Smooth muscle cell (in vitro differentiated cells): ENCODE data around the gene RAET1E. TPM values are rescaled to one million over a fixed set of nuclear protein-coding genes. Genes with fewer than 3 reads are reported as not detected.

ENCODE experiments used
- DNase-seq: peaks from one replicate; lab custom pipeline; 2025; ENCODE audit not compliant: unreplicated experiment; lab: John Stamatoyannopoulos, UW
- H2AFZ ChIP-seq: fragments of 200-600 bp; sonication (generic); 2 replicates; pipeline ENCODE4 v1.6.0; 2016; ENCODE audit warnings: antibody characterized with exemption, low read depth, mild to moderate bottlenecking
- H3F3A ChIP-seq: fragments of 200-600 bp; sonication (generic); 2 replicates; pipeline ENCODE4 v1.6.0; 2017; ENCODE audit warnings: antibody characterized with exemption, low read depth
- H3K27ac ChIP-seq: fragments of 200-600 bp; sonication (generic); 2 replicates; pipeline ENCODE4 v1.5.1; 2016; ENCODE audit warnings: low read depth, mild to moderate bottlenecking
- H3K27me3 ChIP-seq: fragments of 200-600 bp; sonication (generic); 2 replicates; pipeline ENCODE4 v1.6.1; 2016; ENCODE audit warnings: low read depth, mild to moderate bottlenecking
- H3K36me3 ChIP-seq: fragments of 200-600 bp; sonication (generic); 2 replicates; pipeline ENCODE4 v1.5.1; 2016; ENCODE audit warnings: low read depth
- H3K4me1 ChIP-seq: fragments of 200-600 bp; sonication (generic); 2 replicates; pipeline ENCODE4 v1.5.1; 2016; ENCODE audit warnings: low read depth
- H3K4me2 ChIP-seq: fragments of 200-600 bp; sonication (generic); 2 replicates; pipeline ENCODE4 v1.6.0; 2016; ENCODE audit warnings: mild to moderate bottlenecking
- H3K4me3 ChIP-seq: fragments of 200-600 bp; sonication (generic); 2 replicates; pipeline ENCODE4 v1.5.1; 2016; ENCODE audit warnings: mild to moderate bottlenecking
- H3K79me2 ChIP-seq: fragments of 200-600 bp; sonication (generic); 2 replicates; pipeline ENCODE4 v1.6.0; 2016; ENCODE audit warnings: low read depth, mild to moderate bottlenecking
- H3K9ac ChIP-seq: fragments of 200-600 bp; sonication (generic); 2 replicates; pipeline ENCODE4 v1.6.0; 2016; ENCODE audit warnings: low read depth
- H3K9me3 ChIP-seq: fragments of 200-600 bp; sonication (generic); replicated peaks from 2 replicates; pipeline ENCODE4 v1.5.1; 2016; ENCODE audit warnings: low read depth
- H4K20me1 ChIP-seq: fragments of 200-600 bp; sonication (generic); 2 replicates; pipeline ENCODE4 v1.6.0; 2016; ENCODE audit warnings: low read depth
- CTCF ChIP-seq: fragments of 200-600 bp; sonication (generic); IDR thresholded peaks from 2 replicates; pipeline ENCODE4 v1.5.1; 2017; ENCODE audit warnings: borderline replicate concordance, mild to moderate bottlenecking, antibody characterized with exemption; ENCODE audit not compliant: insufficient read depth, poor library complexity, severe bottlenecking
- WGBS: methylation state at CpG from one replicate; pipeline ENCODE4 v1.1.7; 2016; ENCODE audit warnings: low lambda C conversion rate; 5-methylcytosine and 5-hydroxymethylcytosine counted together
- polyA plus RNA-seq: library from polyadenylated mRNA; unstranded; fragments of >200 nt; fragmentation: Nextera tagmentation; extraction: Ambion mirVana; gene quantifications from 2 replicates; pipeline ENCODE4 v1.2.1, GENCODE V29; 2016
- total RNA-seq: library from RNA; depleted of rRNA; stranded (reverse); fragments of >200 nt; gene quantifications from 2 replicates; pipeline ENCODE4 v1.2.3, GENCODE V29; 2014

RAET1E gene
- total and polyA plus RNA-seq, 2 experiments from 2014 or later, result not detected

GRCh38 chr6:149859938-149860337 is 38.0 kb downstream of the RAET1E start:
- Histone ChIP-seq H3K9ac (peak overlapping the region; percentile 53), H3K27me3 (no peaks in the 10 kb centered on the region), H3K36me3 (no peaks in the 10 kb centered on the region), H2AFZ (no peak overlapping the region), H3F3A (peaks cover 13% of the 10 kb centered on the region), H3K9me3 (no peaks in the 10 kb centered on the region), H3K79me2 (peaks cover 58% of the 10 kb centered on the region), H3K4me1 (peaks cover 29% of the 10 kb centered on the region), H3K27ac (peak overlapping the region; percentile 87), H3K4me2 (peak overlapping the region; percentile 47), H3K4me3 (no peak overlapping the region), H4K20me1 (peaks cover 11% of the 10 kb centered on the region)
- no peak for DNase-seq
- 100% methylated on average over 3 of the region's 3 CpGs for WGBS
- TF ChIP-seq CTCF, result no peak

- peaks cover 11% of the 10 kb centered on the region for H4K20me1 ChIP-seq
- no peak for TF ChIP-seq CTCF
- no peak overlapping the region for H2AFZ ChIP-seq
- H3K4me2 ChIP-seq, result peak overlapping the region; percentile 47
- H3K9me3 ChIP-seq, result no peaks in the 10 kb centered on the region
- peak overlapping the region; percentile 53 for H3K9ac ChIP-seq
- peaks cover 58% of the 10 kb centered on the region for H3K79me2 ChIP-seq
- H3K4me1 ChIP-seq, result peaks cover 35% of the 10 kb centered on the region
- peaks cover 18% of the 10 kb centered on the region for H3F3A ChIP-seq
- peak overlapping the region; percentile 87 for H3K27ac ChIP-seq
- WGBS, result 35% methylated on average over 7 of the region's 7 CpGs
- no peak overlapping the region for H3K4me3 ChIP-seq
- no peak for DNase-seq
- no peaks in the 10 kb centered on the region for H3K27me3 ChIP-seq
- H3K36me3 ChIP-seq, result no peaks in the 10 kb centered on the region
These were observed 38.5 kb downstream of the RAET1E start for GRCh38 chr6:149859368-149859767.

- Histone ChIP-seq H3K9me3 (no peaks in the 10 kb centered on the region), H3K79me2 (peaks cover 71% of the 10 kb centered on the region)
These were observed 40.4 kb downstream of the RAET1E start for GRCh38 chr6:149857541-149857940.

More at GRCh38 chr6:149857541-149857940, 40.4 kb downstream of the RAET1E start:
- Histone ChIP-seq H3K9ac (peak overlapping the region; percentile 13), H3F3A (peaks cover 28% of the 10 kb centered on the region), H3K27me3 (no peaks in the 10 kb centered on the region), H3K4me3 (no peak overlapping the region), H3K27ac (peak overlapping the region; percentile 97), H3K4me2 (peak overlapping the region; percentile 81), H4K20me1 (peaks cover 11% of the 10 kb centered on the region), H2AFZ (no peak overlapping the region), H3K36me3 (no peaks in the 10 kb centered on the region), H3K4me1 (peaks cover 29% of the 10 kb centered on the region)
- DNase-seq, result no peak
- no peak for TF ChIP-seq CTCF
- WGBS, result 93% methylated on average over 5 of the region's 5 CpGs
